Stomach (tissue), 4 donors: ENCODE measurements around the gene CYTH1.

Source experiments
- EP300 ChIP-seq: sonication (generic); formaldehyde crosslinking; IDR thresholded peaks from one replicate; pipeline ENCODE4 v1.6.1; 2017; ENCODE audit warnings: antibody characterized with exemption
- POLR2A ChIP-seq, 4 donors: fragments of 450-650 bp; IDR thresholded peaks; one replicate each; pipeline ENCODE4 v1.6.1; 2016; ENCODE audit warnings: antibody characterized with exemption in 4 of 4, control low read depth in 2 of 4, mild to moderate bottlenecking in 1 of 4, moderate library complexity in 1 of 4
- POLR2AphosphoS5 ChIP-seq, 3 donors: sonication (generic); formaldehyde crosslinking; IDR thresholded peaks; one replicate each; pipeline ENCODE4 v1.6.1; 2016; ENCODE audit warnings: antibody characterized with exemption in 3 of 3

GRCh38 chr17:78820841-78821240, 38.8 kb upstream of the CYTH1 start:
- no peak for TF ChIP-seq POLR2AphosphoS5 (IDR thresholded peaks at IDR 0.05)
- TF ChIP-seq POLR2A (IDR thresholded peaks at IDR 0.05), result no peak
- TF ChIP-seq EP300, result no peak
